Thymus (tissue), 11 donors: ENCODE results near the gene TRHDE. TPM values are rescaled to one million over a fixed set of nuclear protein-coding genes. Genes with fewer than 3 reads are reported as not detected.
"Not testable (repeated sequence)": the region's sequence is repeated elsewhere in the genome, so short reads cannot be mapped to it uniquely, and the experiment has no call there.

Source experiments
- DNase-seq, 9 donors: peaks; one replicate each; pipeline ENCODE4 v3.0.0-alpha.2; 2013; ENCODE audit warnings: low spot score in 9 of 9, low read depth in 6 of 9, missing footprints in 1 of 9
- H3K27ac ChIP-seq, 2 donors: one replicate each; pipeline ENCODE4 v1.5.1; 2013; ENCODE audit warnings: control low read depth in 1 of 2, low read depth in 1 of 2, low read length in 1 of 2, mild to moderate bottlenecking in 1 of 2, moderate library complexity in 1 of 2
- H3K27me3 ChIP-seq, 2 donors: one replicate each; pipeline ENCODE4 v1.5.1; 2013; ENCODE audit warnings: low read length in 1 of 2; ENCODE audit not compliant: control insufficient read depth in 2 of 2, insufficient read depth in 1 of 2
- H3K36me3 ChIP-seq, 2 donors: one replicate each; pipeline ENCODE4 v1.5.1; 2013; ENCODE audit warnings: low read length in 1 of 2, mild to moderate bottlenecking in 1 of 2, moderate library complexity in 1 of 2; ENCODE audit not compliant: control insufficient read depth in 2 of 2, insufficient read depth in 2 of 2
- H3K4me1 ChIP-seq, 2 donors: one replicate each; pipeline ENCODE4 v1.5.1; 2013; ENCODE audit warnings: low read length in 2 of 2; ENCODE audit not compliant: control insufficient read depth in 2 of 2, insufficient read depth in 2 of 2
- H3K4me3 ChIP-seq, 2 donors: one replicate each; pipeline ENCODE4 v1.5.1; 2013; ENCODE audit warnings: low read length in 2 of 2, control low read depth in 1 of 2, mild to moderate bottlenecking in 1 of 2
- H3K9me3 ChIP-seq, 2 donors: one replicate each; pipeline ENCODE4 v1.5.1; 2013; ENCODE audit warnings: low read length in 1 of 2, mild to moderate bottlenecking in 1 of 2; ENCODE audit not compliant: control insufficient read depth in 2 of 2, insufficient read depth in 1 of 2
- WGBS: extraction: QIAGEN DNeasy Blood & Tissue Kit; methylation state at CpG from one replicate; pipeline ENCODE4 v1.1.7; 2013; 5-methylcytosine and 5-hydroxymethylcytosine counted together
- polyA plus RNA-seq: library from polyadenylated mRNA; stranded (reverse); fragments of 200-250 nt; gene quantifications from one replicate; pipeline ENCODE4 v1.2.3, GENCODE V29; 2013
- total RNA-seq: library from RNA; stranded (reverse); fragments of 120-200 nt; gene quantifications from one replicate; pipeline ENCODE4 v1.2.4, GENCODE V29; 2013
- donor health status: healthy.

Gene TRHDE
- total and polyA plus RNA-seq, 2 donors = 0.18 to 0.42 TPM

- not testable (repeated sequence) for H3K9me3 ChIP-seq, H3K4me1 ChIP-seq, H3K27ac ChIP-seq, H3K36me3 ChIP-seq, H3K4me3 ChIP-seq, H3K27me3 ChIP-seq, DNase-seq
- WGBS = 96% methylated on average over 11 of the region's 11 CpGs
Measured at GRCh38 chr12:72712025-72712424, 439.9 kb downstream of the TRHDE start.

GRCh38 chr12:72716221-72716620 lies 444.1 kb downstream of the TRHDE start:
- no peak overlapping the region for H3K4me3 ChIP-seq
- no peak overlapping the region for H3K27ac ChIP-seq
- no peaks in the 10 kb centered on the region for H3K36me3 ChIP-seq
- 95% methylated on average over 2 of the region's 2 CpGs for WGBS
- no peak for DNase-seq
- H3K27me3 ChIP-seq = no peaks in the 10 kb centered on the region
- H3K9me3 ChIP-seq = peaks cover 0 to 7% of the 10 kb centered on the region in 2 donors
- no peaks in the 10 kb centered on the region for H3K4me1 ChIP-seq

GRCh38 chr12:72717036-72717435 lies 444.9 kb downstream of the TRHDE start:
- Histone ChIP-seq H3K27me3 (no peaks in the 10 kb centered on the region), H3K4me3 (no peak overlapping the region), H3K4me1 (no peaks in the 10 kb centered on the region), H3K36me3 (no peaks in the 10 kb centered on the region), H3K9me3 (peaks cover 0 to 5% of the 10 kb centered on the region in 2 donors), H3K27ac (no peak overlapping the region)
- DNase-seq = no peak
- 54% methylated on average over 1 of the region's 1 CpG for WGBS
